Activated naive CD4-positive, alpha-beta T cell treated with anti-CD3 and anti-CD28 coated beads for 36 hours (primary cell): Measurements from ENCODE around the gene REP15. TPM values are rescaled to one million over a fixed set of nuclear protein-coding genes. Genes with fewer than 3 reads are reported as not detected.
"Not testable (repeated sequence)": the region's sequence is repeated elsewhere in the genome, so short reads cannot be mapped to it uniquely, and the experiment has no call there.

Experiments
- CTCF ChIA-PET: fragments of 350-600 bp; sonication (Branson Sonifier 250); formaldehyde crosslinking; loops from one replicate; lab custom pipeline; 2021; ENCODE audit warnings: antibody characterized with exemption; lab: Charles Lee
- DNase-seq: peaks from one replicate; pipeline ENCODE4 v3.0.0-alpha.2; 2020
- H3K27ac Mint-ChIP-seq: one replicate; pipeline ENCODE4 v1.8.0; 2021; ENCODE audit warnings: mild to moderate bottlenecking, mixed read lengths
- H3K27me3 Mint-ChIP-seq: one replicate; pipeline ENCODE4 v1.8.0; 2021; ENCODE audit warnings: low read depth, mixed read lengths
- H3K36me3 Mint-ChIP-seq: one replicate; pipeline ENCODE4 v1.8.0; 2021; ENCODE audit warnings: low read depth, mixed read lengths
- H3K4me1 Mint-ChIP-seq: one replicate; pipeline ENCODE4 v1.8.0; 2021; ENCODE audit warnings: low read depth, mixed read lengths
- H3K4me3 Mint-ChIP-seq: one replicate; pipeline ENCODE4 v1.8.0; 2021; ENCODE audit warnings: mild to moderate bottlenecking, moderate library complexity, mixed read lengths
- H3K9me3 Mint-ChIP-seq: one replicate; pipeline ENCODE4 v1.8.0; 2021; ENCODE audit warnings: mixed read lengths
- intact Hi-C: fragments of 100-400 bp; cut with micrococcal nuclease; formaldehyde crosslinking; loops from one replicate; pipeline ENCODE4 v1.15.1; 2023
- total RNA-seq, 2 experiments: library from RNA; stranded (reverse); gene quantifications; one replicate each; pipeline ENCODE4 v1.2.3, GENCODE V29; 2021

The REP15 gene
- total RNA-seq, 2 experiments from 2014 or later = 0.19 to 0.22 TPM

DNA sequence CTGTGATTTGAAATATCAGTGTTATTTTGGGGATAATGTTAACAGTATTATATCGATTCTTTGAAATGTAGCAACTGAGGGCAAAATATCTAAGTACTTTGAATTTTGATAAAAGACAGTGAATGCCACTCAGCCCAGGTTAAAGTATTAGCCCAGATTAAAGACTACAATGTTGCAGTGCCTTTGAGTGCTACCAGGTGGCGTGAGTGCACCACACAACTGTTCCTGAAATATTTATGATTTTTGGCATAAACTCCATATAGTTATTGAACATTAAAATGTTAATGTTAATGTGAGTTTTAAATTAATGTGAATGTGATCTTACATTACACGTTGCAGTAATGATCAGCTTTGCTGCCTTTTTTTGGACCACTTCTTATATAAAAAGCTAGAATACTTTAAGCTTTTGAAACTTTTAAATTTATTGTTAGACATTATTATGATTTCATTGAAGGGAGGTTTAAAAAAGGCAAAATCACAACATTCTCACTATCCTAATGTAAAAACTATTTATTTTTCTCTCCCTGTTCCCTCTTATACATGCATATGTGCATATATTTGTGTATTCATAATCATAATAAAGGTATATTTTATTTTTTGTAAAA is 36.9 kb downstream of the REP15 start:
- no peak overlapping the region for H3K4me3 Mint-ChIP-seq
- peak; percentile 60 for DNase-seq
- no peaks in the 10 kb centered on the region for H3K9me3 Mint-ChIP-seq
- CTCF ChIA-PET = interaction anchor here (0.6 to 4.0 kb wide), 19 partner anchors 10 to 603 kb away, joined by 3 to 37 read pairs (median 4); no protein-coding TSS in a partner anchor
- intact Hi-C loops = loop anchor here (1.0 to 10.0 kb wide), 6 partner anchors 48 to 1586 kb away; partner anchors contain the start of genes KLHL42 and MANSC4
- H3K27me3 Mint-ChIP-seq = no peaks in the 10 kb centered on the region
- H3K27ac Mint-ChIP-seq = no peak overlapping the region
- H3K4me1 Mint-ChIP-seq = no peaks in the 10 kb centered on the region
- peaks cover 21% of the 10 kb centered on the region for H3K36me3 Mint-ChIP-seq

GRCh38 chr12:27733791-27734190 is 37.5 kb downstream of the REP15 start:
- no peaks in the 10 kb centered on the region for H3K9me3 Mint-ChIP-seq
- H3K4me3 Mint-ChIP-seq = no peak overlapping the region
- DNase-seq = no peak
- intact Hi-C loops = loop anchor here (1.0 to 10.0 kb wide), 6 partner anchors 47 to 1585 kb away; partner anchors contain the start of genes KLHL42 and MANSC4
- CTCF ChIA-PET = interaction anchor here (0.6 to 4.0 kb wide), 14 partner anchors 9 to 222 kb away, joined by 3 to 37 read pairs (median 6); no protein-coding TSS in a partner anchor
- H3K27ac Mint-ChIP-seq = no peak overlapping the region
- no peaks in the 10 kb centered on the region for H3K27me3 Mint-ChIP-seq
- peaks cover 2% of the 10 kb centered on the region for H3K4me1 Mint-ChIP-seq
- peaks cover 21% of the 10 kb centered on the region for H3K36me3 Mint-ChIP-seq

- CTCF ChIA-PET = interaction anchor here (0.6 to 4.0 kb wide), 7 partner anchors 11 to 222 kb away, joined by 3 to 37 read pairs (median 5); no protein-coding TSS in a partner anchor
- peaks cover 21% of the 10 kb centered on the region for H3K36me3 Mint-ChIP-seq
Measured at GRCh38 chr12:27734321-27734720, 38.1 kb downstream of the REP15 start.

GRCh38 chr12:27743601-27744000 is 47.4 kb downstream of the REP15 start:
- CTCF ChIA-PET = no interaction called here
- no peak for DNase-seq
- peaks cover 38% of the 10 kb centered on the region for H3K36me3 Mint-ChIP-seq
- peaks cover 13% of the 10 kb centered on the region for H3K4me1 Mint-ChIP-seq
- no peaks in the 10 kb centered on the region for H3K9me3 Mint-ChIP-seq
- H3K27me3 Mint-ChIP-seq = no peaks in the 10 kb centered on the region
- intact Hi-C loops = no loop called here
- H3K27ac Mint-ChIP-seq = no peak overlapping the region
- H3K4me3 Mint-ChIP-seq = no peak overlapping the region

More at GRCh38 chr12:27734321-27734720, 38.1 kb downstream of the REP15 start:
- not testable (repeated sequence) for H3K4me3 Mint-ChIP-seq, H3K27me3 Mint-ChIP-seq, H3K4me1 Mint-ChIP-seq, H3K27ac Mint-ChIP-seq, H3K9me3 Mint-ChIP-seq, DNase-seq
- intact Hi-C loops = loop anchor here (10.0 kb wide), 1 partner anchor 1140 kb away; no protein-coding TSS in a partner anchor

- peaks cover 38% of the 10 kb centered on the region for H3K36me3 Mint-ChIP-seq
- intact Hi-C loops, DNase-seq, H3K4me3 Mint-ChIP-seq, H3K9me3 Mint-ChIP-seq, H3K4me1 Mint-ChIP-seq, H3K27ac Mint-ChIP-seq, H3K27me3 Mint-ChIP-seq: not testable (repeated sequence)
- CTCF ChIA-PET = interaction anchor here (1.1 to 1.4 kb wide), 2 partner anchors 10 to 76 kb away, joined by 3 to 4 read pairs; no protein-coding TSS in a partner anchor
Measured at GRCh38 chr12:27745734-27746133, 49.5 kb downstream of the REP15 start.

Other genes with a start within 250 kb of the REP15 start
- gene SMCO2, start 249.7 kb upstream of the REP15 start, total RNA-seq = under 1 TPM; 0.19 to 0.22 TPM
- gene PPFIBP1, start 172.2 kb upstream of the REP15 start, total RNA-seq = 10 to 100 TPM; 43.4 to 43.6 TPM
- 10 to 100 TPM; 53.1 to 57.6 TPM for gene MRPS35, start 14.4 kb downstream of the REP15 start, total RNA-seq
- 1 to 10 TPM; 9.4 to 9.8 TPM for gene KLHL42, start 83.8 kb downstream of the REP15 start, total RNA-seq
- not detected for gene MANSC4, start 83.8 kb downstream of the REP15 start, total RNA-seq